Liver (tissue), 3 donors: ENCODE data around the gene SOX13.

Source experiments
- EGR1 ChIP-seq, 2 donors: IDR thresholded peaks; 2 replicates each; pipeline ENCODE4 v1.6.1; 2016 to 2018; ENCODE audit warnings: antibody characterized with exemption in 2 of 2, low read depth in 2 of 2
- RAD21 ChIP-seq, 2 donors: IDR thresholded peaks; 2 replicates each; pipeline ENCODE4 v1.6.1; 2016; ENCODE audit warnings: antibody characterized with exemption in 2 of 2, mild to moderate bottlenecking in 2 of 2
- RXRA ChIP-seq, 2 donors: IDR thresholded peaks; 2 replicates each; pipeline ENCODE4 v1.6.1; 2017 to 2018; ENCODE audit warnings: antibody characterized with exemption in 2 of 2, mild to moderate bottlenecking in 1 of 2
- SP1 ChIP-seq: IDR thresholded peaks from 2 replicates; pipeline ENCODE4 v1.6.1; 2018; ENCODE audit warnings: antibody characterized with exemption, mild to moderate bottlenecking
- TAF1 ChIP-seq: conservative IDR thresholded peaks from 2 replicates; pipeline ENCODE4 v1.6.1; 2016; ENCODE audit warnings: antibody characterized with exemption, mild to moderate bottlenecking
- YY1 ChIP-seq: IDR thresholded peaks from 2 replicates; pipeline ENCODE4 v1.6.1; 2016; ENCODE audit warnings: antibody characterized with exemption, mild to moderate bottlenecking
- TF ChIP-seq, protein P1 (sequence below): fragments of 150-350 bp; IDR thresholded peaks from 2 replicates; pipeline ENCODE4 v1.5.1; 2017; ENCODE audit warnings: improper control_type of control experiment, low read depth, low read length; ENCODE audit not compliant: missing input control
- TF ChIP-seq, protein P2 (sequence below): IDR thresholded peaks from 2 replicates; pipeline ENCODE4 v1.6.1; 2016; ENCODE audit warnings: antibody characterized with exemption
- donor health status: healthy.
- donor health status: healthy.

DNA sequence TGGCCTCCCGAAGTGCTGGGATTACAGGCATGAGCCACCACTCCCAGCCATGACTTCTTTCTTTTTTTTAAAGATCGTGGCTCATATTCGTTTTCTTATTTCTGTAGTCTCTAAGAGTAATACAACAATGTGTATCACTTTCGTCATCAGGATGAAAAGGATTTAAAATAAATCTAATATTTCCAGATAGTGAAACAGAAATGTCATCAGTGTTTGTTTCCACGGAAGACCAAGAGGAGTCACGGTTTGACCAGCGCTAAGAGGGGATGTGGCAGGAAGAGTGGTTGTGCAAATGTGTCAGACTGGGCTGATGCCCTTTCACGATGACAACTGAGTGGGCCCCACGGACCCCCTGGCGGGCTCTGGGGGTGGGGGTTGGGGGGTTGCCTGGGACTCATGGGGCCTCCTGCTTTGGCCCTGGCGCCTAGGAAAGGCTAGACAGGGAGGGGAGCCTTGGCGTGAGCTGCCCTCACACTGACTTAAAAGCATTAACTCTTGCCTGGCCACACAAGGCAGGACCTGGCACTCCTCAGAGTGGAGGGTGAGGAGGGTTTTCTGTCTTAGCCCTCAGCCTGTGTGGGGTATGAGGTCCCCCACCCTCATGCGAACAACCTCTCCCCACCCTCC lies 8.4 kb downstream of the SOX13 start:
- TF ChIP-seq, protein P1, sequence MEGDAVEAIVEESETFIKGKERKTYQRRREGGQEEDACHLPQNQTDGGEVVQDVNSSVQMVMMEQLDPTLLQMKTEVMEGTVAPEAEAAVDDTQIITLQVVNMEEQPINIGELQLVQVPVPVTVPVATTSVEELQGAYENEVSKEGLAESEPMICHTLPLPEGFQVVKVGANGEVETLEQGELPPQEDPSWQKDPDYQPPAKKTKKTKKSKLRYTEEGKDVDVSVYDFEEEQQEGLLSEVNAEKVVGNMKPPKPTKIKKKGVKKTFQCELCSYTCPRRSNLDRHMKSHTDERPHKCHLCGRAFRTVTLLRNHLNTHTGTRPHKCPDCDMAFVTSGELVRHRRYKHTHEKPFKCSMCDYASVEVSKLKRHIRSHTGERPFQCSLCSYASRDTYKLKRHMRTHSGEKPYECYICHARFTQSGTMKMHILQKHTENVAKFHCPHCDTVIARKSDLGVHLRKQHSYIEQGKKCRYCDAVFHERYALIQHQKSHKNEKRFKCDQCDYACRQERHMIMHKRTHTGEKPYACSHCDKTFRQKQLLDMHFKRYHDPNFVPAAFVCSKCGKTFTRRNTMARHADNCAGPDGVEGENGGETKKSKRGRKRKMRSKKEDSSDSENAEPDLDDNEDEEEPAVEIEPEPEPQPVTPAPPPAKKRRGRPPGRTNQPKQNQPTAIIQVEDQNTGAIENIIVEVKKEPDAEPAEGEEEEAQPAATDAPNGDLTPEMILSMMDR: no peak
- TF ChIP-seq RXRA (IDR thresholded peaks at IDR 0.05) (no peak), RAD21 (IDR thresholded peaks at IDR 0.05) (no peak), TAF1 (no peak), YY1 (no peak), SP1 (no peak), EGR1 (IDR thresholded peaks at IDR 0.05; ENCODE audit: low read depth in 2 of 2) (no peak)
- TF ChIP-seq, protein P2, sequence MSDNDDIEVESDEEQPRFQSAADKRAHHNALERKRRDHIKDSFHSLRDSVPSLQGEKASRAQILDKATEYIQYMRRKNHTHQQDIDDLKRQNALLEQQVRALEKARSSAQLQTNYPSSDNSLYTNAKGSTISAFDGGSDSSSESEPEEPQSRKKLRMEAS: no peak
